Activated CD8-positive, alpha-beta T cell treated with anti-CD3 and anti-CD28 coated beads, Interleukin-2, amount 10 ng/mL, durations not matched to agents 7 days and 5 days (primary cell): Measurements from ENCODE around the gene MAGEH1. TPM values are rescaled to one million over a fixed set of nuclear protein-coding genes. Genes with fewer than 3 reads are reported as not detected.

Experiments
- microRNA-seq: library from miRNA; unstranded; fragments of <30 nt; microRNA quantifications from one replicate; pipeline ENCODE4 v1.2.0, GENCODE V29; 2022
- total RNA-seq, 2 experiments: library from RNA; stranded (reverse); gene quantifications; one replicate each; pipeline ENCODE4 v1.2.3, GENCODE V29; 2021

Gene MAGEH1
- total RNA-seq, 2 experiments from 2014 or later, result 13.1 to 14.3 TPM

Small RNA genes within 50 kb of the gene (microRNA-seq; reads per million reads assigned to microRNA genes)
- gene MIR4536-1, result not detected
- not detected for gene MIR4536-2

Other genes with a start within 250 kb of the MAGEH1 start
- gene PAGE5, start 231.8 kb upstream of the MAGEH1 start, total RNA-seq, result not detected
- gene PAGE3, start 187.2 kb upstream of the MAGEH1 start, total RNA-seq, result not detected
- 1 to 10 TPM; 1.2 TPM for gene USP51, start 37.7 kb downstream of the MAGEH1 start, total RNA-seq
- gene FOXR2, start 171.3 kb downstream of the MAGEH1 start, total RNA-seq, result not detected